ENCODE measurements around the gene MSLN.

MSLN gene

DNA sequence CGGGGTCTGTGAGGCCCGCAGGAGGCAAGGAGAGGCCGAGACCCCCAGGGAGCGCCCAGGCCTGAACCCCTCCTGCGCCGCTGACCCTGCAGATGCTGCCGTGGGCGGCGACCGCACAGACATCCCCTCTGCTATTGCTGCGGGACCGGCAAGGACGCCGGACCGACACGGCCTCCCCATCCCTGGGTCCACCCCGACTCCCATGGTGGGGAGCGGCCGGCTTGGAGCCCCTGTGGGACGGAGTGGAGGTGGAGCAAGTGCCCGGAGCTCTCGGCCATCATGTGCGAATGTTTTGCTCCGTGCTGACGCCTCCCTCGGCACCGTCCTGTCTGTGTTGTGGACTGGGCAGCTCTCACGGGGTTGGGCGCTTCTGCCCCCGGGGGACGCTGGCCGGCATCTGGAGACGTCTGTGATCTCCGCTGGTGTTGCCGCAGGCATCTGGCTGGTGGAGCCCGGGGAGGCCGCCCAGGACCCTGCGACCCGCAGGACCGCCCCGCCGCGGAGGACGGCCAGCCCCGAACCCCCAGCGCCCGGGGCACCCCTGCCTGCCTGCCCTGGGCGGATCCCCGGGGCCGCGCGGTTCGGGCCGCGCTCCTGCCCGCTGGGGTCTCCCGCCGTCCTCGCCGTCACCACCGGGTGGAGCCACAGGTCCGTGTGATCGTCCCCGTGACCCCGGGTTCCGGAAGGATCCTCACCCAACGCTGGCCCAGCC lies 52.8 kb downstream of the MSLN start:
- TF ChIP-seq, protein P1, sequence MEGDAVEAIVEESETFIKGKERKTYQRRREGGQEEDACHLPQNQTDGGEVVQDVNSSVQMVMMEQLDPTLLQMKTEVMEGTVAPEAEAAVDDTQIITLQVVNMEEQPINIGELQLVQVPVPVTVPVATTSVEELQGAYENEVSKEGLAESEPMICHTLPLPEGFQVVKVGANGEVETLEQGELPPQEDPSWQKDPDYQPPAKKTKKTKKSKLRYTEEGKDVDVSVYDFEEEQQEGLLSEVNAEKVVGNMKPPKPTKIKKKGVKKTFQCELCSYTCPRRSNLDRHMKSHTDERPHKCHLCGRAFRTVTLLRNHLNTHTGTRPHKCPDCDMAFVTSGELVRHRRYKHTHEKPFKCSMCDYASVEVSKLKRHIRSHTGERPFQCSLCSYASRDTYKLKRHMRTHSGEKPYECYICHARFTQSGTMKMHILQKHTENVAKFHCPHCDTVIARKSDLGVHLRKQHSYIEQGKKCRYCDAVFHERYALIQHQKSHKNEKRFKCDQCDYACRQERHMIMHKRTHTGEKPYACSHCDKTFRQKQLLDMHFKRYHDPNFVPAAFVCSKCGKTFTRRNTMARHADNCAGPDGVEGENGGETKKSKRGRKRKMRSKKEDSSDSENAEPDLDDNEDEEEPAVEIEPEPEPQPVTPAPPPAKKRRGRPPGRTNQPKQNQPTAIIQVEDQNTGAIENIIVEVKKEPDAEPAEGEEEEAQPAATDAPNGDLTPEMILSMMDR (IDR thresholded peaks at IDR 0.05), result peak; percentile 82

DNA sequence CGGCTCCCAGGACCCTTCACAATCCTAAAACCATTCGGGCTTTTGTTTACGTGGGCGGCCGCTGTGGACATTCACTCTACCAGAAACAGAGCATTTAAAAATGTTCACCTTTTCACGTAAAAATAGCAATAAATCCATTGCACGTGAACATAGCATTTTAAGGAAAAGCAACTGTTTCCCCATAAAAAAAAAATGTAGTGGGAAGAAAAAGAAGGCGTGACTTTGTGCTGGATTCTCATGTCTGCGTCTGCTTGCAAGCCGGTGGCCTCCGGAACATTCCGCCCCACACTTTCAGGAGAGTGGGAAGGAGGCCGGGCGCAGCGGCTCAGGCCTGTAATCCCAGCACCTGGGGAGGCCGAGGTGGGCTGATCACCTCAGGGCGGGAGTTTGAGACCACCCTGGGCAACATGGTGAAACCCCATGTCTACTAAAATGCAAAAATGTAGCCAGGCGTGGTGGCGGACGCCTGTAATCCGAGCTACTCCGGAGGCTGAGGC lies 53.4 kb downstream of the MSLN start:
- TF ChIP-seq, protein P1 (IDR thresholded peaks at IDR 0.05), result peak; percentile 3

DNA sequence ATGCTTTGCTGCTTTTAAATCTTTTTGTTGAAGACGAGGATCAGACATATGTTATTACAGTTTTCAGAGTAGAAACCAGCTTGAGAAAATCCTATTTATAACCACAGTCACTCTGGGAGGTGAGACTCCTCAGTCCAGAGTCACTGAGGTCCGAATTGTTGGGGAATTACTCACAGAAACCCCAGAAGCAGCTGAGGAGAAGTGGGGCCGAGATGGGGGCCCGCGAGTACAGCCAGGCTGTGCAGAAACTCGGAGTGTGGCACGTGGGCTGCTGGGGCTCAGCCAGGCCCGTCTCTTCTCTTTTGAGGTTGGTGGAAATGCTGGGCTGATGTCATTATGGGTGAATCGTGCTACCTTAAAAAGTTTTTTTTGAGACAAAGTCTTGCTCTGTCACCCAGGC lies 54.4 kb downstream of the MSLN start:
- TF ChIP-seq, protein P1 (IDR thresholded peaks at IDR 0.05), result no peak

DNA sequence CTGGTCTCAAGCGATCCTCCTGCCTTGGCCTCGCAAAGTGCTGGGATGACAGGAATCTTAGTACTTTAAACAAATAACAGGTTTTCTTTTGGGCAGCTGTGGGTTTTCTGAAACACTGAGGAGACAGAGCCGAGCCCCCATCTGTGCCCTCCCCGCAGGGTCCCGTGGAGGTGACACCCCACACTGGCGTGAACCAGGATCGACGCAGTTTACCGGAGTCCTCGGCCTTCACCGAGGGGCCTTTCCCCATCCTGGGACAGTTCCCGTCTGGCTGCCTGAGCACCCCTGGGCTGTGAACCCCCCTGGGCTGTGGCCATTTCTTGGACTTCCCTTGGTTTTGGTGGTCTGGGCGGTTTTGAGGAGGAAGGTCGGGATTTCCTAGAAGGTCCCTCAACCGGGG lies 55.3 kb downstream of the MSLN start:
- TF ChIP-seq, protein P1 (IDR thresholded peaks at IDR 0.05), result no peak

DNA sequence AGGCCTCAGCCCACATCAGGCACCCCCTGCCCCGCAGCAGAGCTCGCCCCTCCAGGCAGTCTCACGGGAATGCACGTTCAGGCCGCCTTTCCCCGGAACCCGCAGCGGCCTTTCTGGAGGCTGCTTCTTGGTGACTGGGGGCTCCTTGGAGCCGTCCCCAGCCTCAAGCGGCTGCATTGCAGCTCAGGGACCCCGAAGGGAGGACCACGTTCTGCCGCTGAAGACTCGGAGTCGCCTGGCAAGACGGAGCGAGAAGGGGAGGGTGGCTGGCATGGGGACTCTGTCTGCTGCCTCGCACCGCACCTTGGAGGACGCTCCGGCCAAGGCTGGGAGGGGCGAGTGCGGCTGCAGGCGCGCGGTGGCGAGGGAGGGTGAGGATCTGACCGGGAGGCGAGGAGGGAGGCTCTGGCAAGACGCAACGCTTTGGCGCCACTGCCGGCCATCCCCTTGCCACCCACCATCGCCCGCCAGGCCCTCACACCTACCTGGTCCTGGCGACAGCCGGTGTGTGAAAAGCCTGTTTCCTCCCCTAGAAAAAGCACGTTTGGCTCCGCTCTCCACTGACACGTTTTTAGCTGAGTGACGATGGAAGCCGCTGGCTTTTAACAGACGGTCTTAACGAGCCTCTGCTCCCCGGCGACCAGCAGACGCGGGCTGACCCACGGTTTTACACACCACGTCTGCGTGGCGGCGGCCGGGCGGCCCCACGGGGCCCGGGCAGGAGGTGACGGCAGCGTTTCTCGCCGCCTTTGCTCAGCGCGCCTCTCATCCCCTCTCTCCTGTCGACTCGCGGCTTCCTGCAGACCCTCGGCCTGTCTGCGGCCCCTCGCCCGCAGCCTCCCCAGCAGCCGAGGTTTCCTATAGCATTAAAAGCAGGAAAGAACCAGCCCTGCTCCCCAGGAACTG lies 56.7 kb downstream of the MSLN start:
- TF ChIP-seq, protein P1 (IDR thresholded peaks at IDR 0.05), result no peak

DNA sequence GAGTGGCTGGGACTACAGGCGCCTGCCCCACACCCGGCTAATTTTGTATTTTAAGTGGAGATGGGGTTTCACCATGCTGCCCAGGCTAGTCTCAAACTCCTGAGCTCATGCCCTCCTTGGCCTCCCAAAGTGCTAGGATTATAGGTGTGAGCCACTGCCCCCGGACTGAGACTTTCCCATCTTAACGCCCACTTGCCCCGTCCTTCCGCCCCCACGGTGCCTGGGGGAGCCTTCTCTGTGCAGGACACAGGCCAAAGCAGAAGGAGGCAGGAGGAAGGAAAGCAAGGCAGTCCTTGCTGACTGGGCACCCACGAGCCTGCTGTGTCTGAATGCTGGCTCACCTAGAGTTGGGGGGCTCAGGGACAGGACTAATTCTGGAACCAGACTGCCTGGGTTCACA lies 57.6 kb downstream of the MSLN start:
- TF ChIP-seq, protein P1 (IDR thresholded peaks at IDR 0.05), result no peak
